ENCODE data around the gene DAPK2.
"Not testable (repeated sequence)": the region's sequence is repeated elsewhere in the genome, so short reads cannot be mapped to it uniquely, and the experiment has no call there.

Gene DAPK2

DNA sequence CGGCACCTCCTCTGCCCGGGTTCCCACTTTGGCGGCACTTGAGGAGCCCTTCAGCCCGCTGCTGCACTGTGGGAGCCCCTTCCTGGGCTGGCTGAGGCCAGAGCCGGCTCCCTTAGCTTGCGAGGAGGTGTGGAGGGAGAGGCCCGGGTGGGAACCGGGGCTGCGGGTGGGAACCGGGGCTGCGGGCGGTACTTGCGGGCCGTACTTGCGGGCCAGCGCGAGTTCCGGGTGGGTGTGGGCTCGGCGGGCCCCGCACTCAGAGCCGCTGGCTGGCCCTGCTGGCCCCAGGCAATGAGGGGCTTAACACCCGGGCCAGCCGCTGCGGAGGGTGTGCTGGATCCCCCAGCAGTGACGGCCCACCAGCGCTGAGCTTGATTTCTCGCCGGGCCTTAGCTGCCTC is 14.4 kb upstream of the DAPK2 start:
- TF ChIP-seq LEF1 (IDR thresholded peaks at IDR 0.05; ENCODE audit: borderline replicate concordance): no peak
- TF ChIP-seq FOXM1 (IDR thresholded peaks at IDR 0.05; ENCODE audit: borderline replicate concordance): no peak
- TF ChIP-seq SP1 (IDR thresholded peaks at IDR 0.05): no peak
- no peak for TF ChIP-seq FOXA1 (IDR thresholded peaks at IDR 0.05)
- TF ChIP-seq NFRKB (IDR thresholded peaks at IDR 0.05): no peak
- TF ChIP-seq CTBP1 (IDR thresholded peaks at IDR 0.05; ENCODE audit: borderline replicate concordance): no peak
- no peak for TF ChIP-seq BHLHE40 (IDR thresholded peaks at IDR 0.05; ENCODE audit: borderline replicate concordance)
- TF ChIP-seq ARNT (IDR thresholded peaks at IDR 0.05): no peak
- no peak for TF ChIP-seq SUZ12 (IDR thresholded peaks at IDR 0.05)
- TF ChIP-seq ELF4 (IDR thresholded peaks at IDR 0.05): no peak
- TF ChIP-seq L3MBTL2 (conservative IDR thresholded peaks at IDR 0.05): no peak
- TF ChIP-seq ZNF384 (IDR thresholded peaks at IDR 0.05): no peak
- TF ChIP-seq TARDBP (IDR thresholded peaks at IDR 0.05): no peak
- no peak for TF ChIP-seq HDGF (IDR thresholded peaks at IDR 0.05; ENCODE audit: borderline replicate concordance)
- no peak for TF ChIP-seq FOXK2 (IDR thresholded peaks at IDR 0.05)
- TF ChIP-seq, protein P1, sequence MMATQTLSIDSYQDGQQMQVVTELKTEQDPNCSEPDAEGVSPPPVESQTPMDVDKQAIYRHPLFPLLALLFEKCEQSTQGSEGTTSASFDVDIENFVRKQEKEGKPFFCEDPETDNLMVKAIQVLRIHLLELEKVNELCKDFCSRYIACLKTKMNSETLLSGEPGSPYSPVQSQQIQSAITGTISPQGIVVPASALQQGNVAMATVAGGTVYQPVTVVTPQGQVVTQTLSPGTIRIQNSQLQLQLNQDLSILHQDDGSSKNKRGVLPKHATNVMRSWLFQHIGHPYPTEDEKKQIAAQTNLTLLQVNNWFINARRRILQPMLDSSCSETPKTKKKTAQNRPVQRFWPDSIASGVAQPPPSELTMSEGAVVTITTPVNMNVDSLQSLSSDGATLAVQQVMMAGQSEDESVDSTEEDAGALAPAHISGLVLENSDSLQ (IDR thresholded peaks at IDR 0.05): no peak
- POLR2A ChIA-PET: no interaction called here
- DNase-seq (ENCODE audit: extremely low spot score): no peak
- CTCF ChIA-PET: no interaction called here

GRCh38 chr15:64059104-64059503 is 12.8 kb upstream of the DAPK2 start:
- CTCF ChIA-PET; POLR2A ChIA-PET; DNase-seq (ENCODE audit: extremely low spot score): not testable (repeated sequence)

DNA sequence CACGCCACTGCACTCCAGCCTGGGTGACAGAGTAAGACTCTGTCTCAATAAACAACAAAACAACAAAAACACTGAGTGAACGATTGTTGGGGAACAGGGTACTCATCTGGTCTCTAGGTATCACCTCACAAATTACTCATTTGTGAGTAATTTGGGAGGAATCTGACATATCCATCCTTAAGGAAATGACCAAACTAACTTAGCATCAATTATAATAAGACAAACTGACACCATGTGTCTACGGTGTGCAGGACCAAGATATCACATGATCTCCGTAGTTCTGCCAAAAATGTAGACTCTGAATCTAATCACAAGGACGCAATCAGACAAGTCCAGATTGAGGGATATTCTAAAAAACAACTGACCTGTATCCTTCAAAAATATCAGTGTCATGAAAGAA is 12.0 kb upstream of the DAPK2 start:
- ChIA-PET CTCF (no interaction called here), POLR2A (no interaction called here)
- no peak for DNase-seq (ENCODE audit: extremely low spot score)

DNA sequence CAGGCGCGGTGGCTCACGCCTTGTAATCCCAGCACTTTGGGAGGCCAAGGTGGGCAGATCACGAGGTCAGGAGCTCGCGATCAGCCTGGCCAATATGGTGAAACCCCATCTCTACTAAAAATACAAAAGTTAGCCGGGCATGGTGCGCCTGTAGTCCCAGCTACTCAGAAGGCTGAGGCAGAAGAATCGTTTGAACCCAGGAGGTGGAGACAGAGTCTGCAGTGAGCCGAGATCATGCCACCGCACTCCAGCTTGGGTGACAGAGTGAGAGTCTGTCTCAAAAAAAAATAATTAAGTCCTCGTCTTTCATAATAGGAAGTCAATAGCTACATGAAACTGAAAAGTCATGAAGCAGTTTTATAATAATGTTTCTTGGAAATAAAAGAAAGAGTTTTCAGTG is 7.4 kb upstream of the DAPK2 start:
- CTCF ChIA-PET: interaction anchor here (0.8 kb wide), 1 partner anchor 73 kb away, joined by 4 read pairs; no protein-coding TSS in a partner anchor
- DNase-seq (ENCODE audit: extremely low spot score); POLR2A ChIA-PET: not testable (repeated sequence)

More for the DNA sequence above, 12.0 kb upstream of the DAPK2 start:
- TF ChIP-seq LEF1 (IDR thresholded peaks at IDR 0.05; ENCODE audit: borderline replicate concordance) (no peak), BHLHE40 (IDR thresholded peaks at IDR 0.05; ENCODE audit: borderline replicate concordance) (no peak), FOXA1 (IDR thresholded peaks at IDR 0.05) (no peak)

- ChIA-PET CTCF (interaction anchor here (0.8 to 1.1 kb wide), 2 partner anchors 73 to 300 kb away, joined by 3 to 4 read pairs; no protein-coding TSS in a partner anchor), POLR2A (no interaction called here)
- TF ChIP-seq CTBP1 (IDR thresholded peaks at IDR 0.05; ENCODE audit: borderline replicate concordance) (no peak), FOXA1 (IDR thresholded peaks at IDR 0.05) (no peak), ZNF384 (IDR thresholded peaks at IDR 0.05) (no peak), SUZ12 (IDR thresholded peaks at IDR 0.05) (no peak), HDGF (IDR thresholded peaks at IDR 0.05; ENCODE audit: borderline replicate concordance) (no peak), TARDBP (IDR thresholded peaks at IDR 0.05) (no peak), ARNT (IDR thresholded peaks at IDR 0.05) (no peak), FOXM1 (IDR thresholded peaks at IDR 0.05; ENCODE audit: borderline replicate concordance) (no peak), ELF4 (IDR thresholded peaks at IDR 0.05) (no peak), L3MBTL2 (conservative IDR thresholded peaks at IDR 0.05) (no peak), NFRKB (IDR thresholded peaks at IDR 0.05) (no peak), LEF1 (IDR thresholded peaks at IDR 0.05; ENCODE audit: borderline replicate concordance) (no peak)
- TF ChIP-seq, protein P1 (IDR thresholded peaks at IDR 0.05): no peak
- no peak for DNase-seq (ENCODE audit: extremely low spot score)
Measured at GRCh38 chr15:64052925-64053491, 6.7 kb upstream of the DAPK2 start.

DNA sequence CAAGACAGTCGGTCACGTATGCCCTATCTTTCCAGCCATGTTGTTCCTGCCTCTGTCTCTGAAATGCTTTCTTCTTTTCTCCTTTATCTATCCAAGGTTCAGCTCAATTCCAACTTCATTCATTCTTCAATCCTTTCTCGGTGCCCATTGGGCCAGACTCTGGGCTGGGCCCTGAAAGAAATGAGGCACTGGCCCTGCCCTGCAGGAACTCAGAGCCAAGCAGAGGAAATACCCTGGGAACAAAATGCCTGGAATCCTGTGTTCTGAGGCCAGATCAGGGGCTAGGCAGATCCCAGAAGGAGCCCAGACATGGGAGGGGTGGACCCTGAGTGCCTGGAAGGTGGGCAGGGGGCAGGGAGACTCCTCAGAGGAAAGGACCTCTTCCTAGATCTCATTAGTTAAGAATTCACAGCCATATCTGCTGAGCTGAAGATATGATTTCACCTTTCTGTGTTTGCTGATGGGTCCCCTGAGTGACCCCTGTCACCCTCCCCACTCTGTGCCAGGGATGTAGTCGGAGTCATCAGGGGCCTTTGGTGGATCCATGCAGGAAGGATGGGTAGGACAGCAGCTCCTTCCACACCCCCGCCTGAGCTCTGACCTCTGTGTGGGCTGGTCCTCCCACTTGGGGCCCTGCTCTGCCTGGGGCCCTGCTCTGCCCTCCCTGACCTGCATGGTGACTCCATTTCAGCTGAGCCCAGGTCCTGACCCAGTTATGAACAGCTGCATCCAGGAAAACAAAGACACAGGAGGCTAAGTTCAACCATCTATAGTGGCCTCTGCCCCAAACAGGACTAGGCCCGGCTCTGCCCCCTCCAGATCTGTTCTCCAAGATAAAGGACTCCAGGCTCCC is 5.3 kb upstream of the DAPK2 start:
- ChIA-PET CTCF (interaction anchor here (1.1 kb wide), 1 partner anchor 299 kb away, joined by 3 read pairs; no protein-coding TSS in a partner anchor), POLR2A (no interaction called here)
- TF ChIP-seq HDGF (IDR thresholded peaks at IDR 0.05; ENCODE audit: borderline replicate concordance) (no peak), FOXK2 (IDR thresholded peaks at IDR 0.05) (no peak), LEF1 (IDR thresholded peaks at IDR 0.05; ENCODE audit: borderline replicate concordance) (no peak), ELF4 (IDR thresholded peaks at IDR 0.05) (no peak), L3MBTL2 (conservative IDR thresholded peaks at IDR 0.05) (no peak), SP1 (IDR thresholded peaks at IDR 0.05) (no peak), NFRKB (IDR thresholded peaks at IDR 0.05) (no peak), FOXM1 (IDR thresholded peaks at IDR 0.05; ENCODE audit: borderline replicate concordance) (no peak), SUZ12 (IDR thresholded peaks at IDR 0.05) (no peak), ZNF384 (IDR thresholded peaks at IDR 0.05) (no peak), TARDBP (IDR thresholded peaks at IDR 0.05) (no peak), ARNT (IDR thresholded peaks at IDR 0.05) (no peak), CTBP1 (IDR thresholded peaks at IDR 0.05; ENCODE audit: borderline replicate concordance) (no peak), BHLHE40 (IDR thresholded peaks at IDR 0.05; ENCODE audit: borderline replicate concordance) (no peak), FOXA1 (IDR thresholded peaks at IDR 0.05) (no peak)
- TF ChIP-seq, protein P1 (IDR thresholded peaks at IDR 0.05): no peak
- no peak for DNase-seq (ENCODE audit: extremely low spot score)

All from HEK293T (cell line).